ENCODE measurements around the gene TYW1B.
"Not testable (repeated sequence)": the region's sequence is repeated elsewhere in the genome, so short reads cannot be mapped to it uniquely, and the experiment has no call there.

TYW1B gene

DNA sequence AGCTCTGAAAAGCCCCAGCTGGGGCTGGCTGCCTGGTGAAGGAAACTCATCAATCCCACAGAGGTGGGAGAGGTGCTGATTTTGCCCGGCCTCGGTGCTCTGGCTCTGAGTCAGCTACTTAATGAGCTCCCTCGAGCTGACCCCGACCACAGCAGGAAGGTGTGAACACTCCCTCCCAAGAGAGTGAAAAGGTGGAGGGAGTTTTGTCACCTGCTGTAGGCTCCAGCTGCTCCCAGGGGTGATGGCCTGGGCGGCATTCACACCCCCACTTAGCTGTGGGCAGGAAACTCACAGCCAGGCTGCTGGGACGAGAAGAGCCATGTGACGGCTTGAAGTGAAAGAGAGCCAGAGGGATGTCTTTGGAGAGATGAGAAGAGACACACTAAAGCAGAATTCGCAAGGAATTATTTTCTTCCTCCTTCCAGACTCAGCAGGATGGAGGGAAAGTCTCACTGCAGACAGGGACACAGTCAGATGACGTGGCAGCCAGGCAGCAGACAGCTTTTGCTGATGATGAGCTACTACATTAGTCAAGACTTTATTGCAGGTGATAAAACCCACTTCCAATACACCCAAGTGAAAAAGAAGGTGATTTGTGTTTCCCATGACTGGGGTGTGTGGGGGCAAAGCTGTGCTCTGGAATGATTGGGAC is 281.3 kb downstream of the TYW1B start:
- not testable (repeated sequence) for H3K9ac ChIP-seq (ENCODE audit: low read length); H3K9me3 ChIP-seq (ENCODE audit: control insufficient read depth, low read length); H3K36me3 ChIP-seq (ENCODE audit: control insufficient read depth, insufficient read depth, low read length); H3K27me3 ChIP-seq (ENCODE audit: control insufficient read depth, insufficient read depth, low read length); H3K4me1 ChIP-seq (ENCODE audit: control insufficient read depth, insufficient read depth, low read length); H3K4me3 ChIP-seq (ENCODE audit: low read length)

- not testable (repeated sequence) for H3K4me1 ChIP-seq (ENCODE audit: control insufficient read depth, insufficient read depth, low read length); H3K36me3 ChIP-seq (ENCODE audit: control insufficient read depth, insufficient read depth, low read length); H3K9ac ChIP-seq (ENCODE audit: low read length); H3K9me3 ChIP-seq (ENCODE audit: control insufficient read depth, low read length); H3K27me3 ChIP-seq (ENCODE audit: control insufficient read depth, insufficient read depth, low read length); H3K4me3 ChIP-seq (ENCODE audit: low read length)
These were observed 283.5 kb downstream of the TYW1B start for GRCh38 chr7:72544531-72544930.

- no peak overlapping the region for H3K9ac ChIP-seq (ENCODE audit: low read length)
- no peaks in the 10 kb centered on the region for H3K27me3 ChIP-seq (ENCODE audit: control insufficient read depth, insufficient read depth, low read length)
- H3K4me3 ChIP-seq (ENCODE audit: low read length), result no peak overlapping the region
- H3K4me1 ChIP-seq (ENCODE audit: control insufficient read depth, insufficient read depth, low read length), result no peaks in the 10 kb centered on the region
- no peaks in the 10 kb centered on the region for H3K36me3 ChIP-seq (ENCODE audit: control insufficient read depth, insufficient read depth, low read length)
- no peaks in the 10 kb centered on the region for H3K9me3 ChIP-seq (ENCODE audit: control insufficient read depth, low read length)
These were observed 287.1 kb downstream of the TYW1B start for GRCh38 chr7:72540923-72541322.

DNA sequence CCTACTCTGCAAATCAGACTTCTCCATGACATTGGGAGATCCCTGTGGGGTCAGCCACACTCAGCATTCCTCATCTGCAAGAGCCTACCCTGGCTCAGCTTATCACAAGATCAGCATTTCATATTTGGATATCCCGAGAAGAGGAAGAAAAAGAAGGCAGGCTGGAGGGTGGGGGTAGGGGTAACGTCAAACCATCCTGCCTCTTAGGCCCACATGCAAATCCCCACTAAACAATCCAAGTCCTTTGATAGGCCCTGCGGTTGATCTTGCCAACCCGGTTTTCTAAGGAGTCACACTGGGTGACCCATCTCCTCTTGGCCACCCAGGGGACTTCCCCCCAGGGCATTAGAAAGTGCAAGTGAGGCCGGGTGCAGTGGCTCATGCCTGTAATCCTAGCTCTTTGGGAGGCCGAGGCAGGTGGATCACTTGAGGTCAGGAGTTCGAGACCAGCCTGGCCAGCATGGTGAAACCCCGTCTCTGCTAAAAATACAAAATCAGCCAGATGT is 287.8 kb downstream of the TYW1B start:
- H3K4me1 ChIP-seq (ENCODE audit: control insufficient read depth, insufficient read depth, low read length), result no peaks in the 10 kb centered on the region
- H3K27me3 ChIP-seq (ENCODE audit: control insufficient read depth, insufficient read depth, low read length), result no peaks in the 10 kb centered on the region
- H3K9ac ChIP-seq (ENCODE audit: low read length), result no peak overlapping the region
- H3K36me3 ChIP-seq (ENCODE audit: control insufficient read depth, insufficient read depth, low read length), result no peaks in the 10 kb centered on the region
- H3K4me3 ChIP-seq (ENCODE audit: low read length), result no peak overlapping the region
- no peaks in the 10 kb centered on the region for H3K9me3 ChIP-seq (ENCODE audit: control insufficient read depth, low read length)

- H3K9ac ChIP-seq (ENCODE audit: low read length), result no peak overlapping the region
- no peaks in the 10 kb centered on the region for H3K27me3 ChIP-seq (ENCODE audit: control insufficient read depth, insufficient read depth, low read length)
- H3K9me3 ChIP-seq (ENCODE audit: control insufficient read depth, low read length), result no peaks in the 10 kb centered on the region
- H3K4me1 ChIP-seq (ENCODE audit: control insufficient read depth, insufficient read depth, low read length), result no peaks in the 10 kb centered on the region
- H3K36me3 ChIP-seq (ENCODE audit: control insufficient read depth, insufficient read depth, low read length), result no peaks in the 10 kb centered on the region
- no peak overlapping the region for H3K4me3 ChIP-seq (ENCODE audit: low read length)
These were observed 288.3 kb downstream of the TYW1B start for GRCh38 chr7:72539702-72540101.

GRCh38 chr7:72538856-72539255 is 289.1 kb downstream of the TYW1B start:
- H3K9ac ChIP-seq (ENCODE audit: low read length), result no peak overlapping the region
- H3K36me3 ChIP-seq (ENCODE audit: control insufficient read depth, insufficient read depth, low read length), result no peaks in the 10 kb centered on the region
- H3K9me3 ChIP-seq (ENCODE audit: control insufficient read depth, low read length), result no peaks in the 10 kb centered on the region
- H3K4me1 ChIP-seq (ENCODE audit: control insufficient read depth, insufficient read depth, low read length), result no peaks in the 10 kb centered on the region
- no peak overlapping the region for H3K4me3 ChIP-seq (ENCODE audit: low read length)
- no peaks in the 10 kb centered on the region for H3K27me3 ChIP-seq (ENCODE audit: control insufficient read depth, insufficient read depth, low read length)

DNA sequence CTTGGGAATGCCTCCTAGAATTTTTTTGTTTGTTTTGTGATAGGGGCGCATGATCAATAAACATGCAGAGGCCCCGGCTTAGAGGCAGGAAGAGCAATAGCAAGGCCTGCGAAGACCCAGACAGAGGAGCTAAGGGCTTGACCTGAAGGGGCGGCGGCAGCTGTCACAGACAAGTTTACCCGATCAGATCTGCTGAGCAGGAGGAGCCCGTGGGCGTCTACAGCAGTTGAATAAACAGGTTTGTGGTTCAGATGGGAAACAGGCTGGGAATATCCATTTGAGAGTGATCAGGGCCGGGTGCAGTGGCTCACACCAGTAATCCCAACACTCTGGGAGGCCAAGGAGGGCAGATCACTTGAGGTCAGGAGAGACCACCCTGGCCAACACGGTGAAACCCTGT is 289.9 kb downstream of the TYW1B start:
- H3K27me3 ChIP-seq (ENCODE audit: control insufficient read depth, insufficient read depth, low read length), result no peaks in the 10 kb centered on the region
- no peak overlapping the region for H3K9ac ChIP-seq (ENCODE audit: low read length)
- H3K9me3 ChIP-seq (ENCODE audit: control insufficient read depth, low read length), result no peaks in the 10 kb centered on the region
- no peaks in the 10 kb centered on the region for H3K36me3 ChIP-seq (ENCODE audit: control insufficient read depth, insufficient read depth, low read length)
- H3K4me3 ChIP-seq (ENCODE audit: low read length), result no peak overlapping the region
- H3K4me1 ChIP-seq (ENCODE audit: control insufficient read depth, insufficient read depth, low read length), result no peaks in the 10 kb centered on the region

DNA sequence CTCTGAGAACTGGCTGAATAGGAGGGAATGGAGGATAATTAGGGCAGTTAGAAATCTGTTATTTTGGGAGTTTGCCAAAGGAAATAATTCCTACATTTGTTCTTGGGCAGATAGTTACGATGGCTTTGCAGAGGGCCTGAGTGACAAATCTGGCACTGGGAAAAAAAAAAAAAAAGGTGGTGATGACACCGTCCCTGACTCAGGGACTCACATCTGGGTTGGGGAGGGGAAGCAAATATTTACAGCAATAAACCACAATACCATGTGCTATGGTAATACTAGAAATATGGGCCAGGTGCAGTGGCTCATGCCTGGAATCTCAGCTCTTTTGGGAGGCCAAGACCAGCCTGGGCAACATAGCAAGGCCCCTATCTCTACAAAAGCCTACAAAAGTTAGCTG is 292.0 kb downstream of the TYW1B start:
- not testable (repeated sequence) for H3K9me3 ChIP-seq (ENCODE audit: control insufficient read depth, low read length); H3K9ac ChIP-seq (ENCODE audit: low read length); H3K4me3 ChIP-seq (ENCODE audit: low read length); H3K36me3 ChIP-seq (ENCODE audit: control insufficient read depth, insufficient read depth, low read length); H3K27me3 ChIP-seq (ENCODE audit: control insufficient read depth, insufficient read depth, low read length); H3K4me1 ChIP-seq (ENCODE audit: control insufficient read depth, insufficient read depth, low read length)

GRCh38 chr7:72531048-72531447 is 297.0 kb downstream of the TYW1B start:
- H3K9me3 ChIP-seq (ENCODE audit: control insufficient read depth, low read length); H3K9ac ChIP-seq (ENCODE audit: low read length); H3K27me3 ChIP-seq (ENCODE audit: control insufficient read depth, insufficient read depth, low read length); H3K4me1 ChIP-seq (ENCODE audit: control insufficient read depth, insufficient read depth, low read length); H3K4me3 ChIP-seq (ENCODE audit: low read length); H3K36me3 ChIP-seq (ENCODE audit: control insufficient read depth, insufficient read depth, low read length): not testable (repeated sequence)

Data from mucosa of stomach (tissue), 1 donor.